ENCODE measurements around the gene AGTPBP1.

AGTPBP1 gene

GRCh38 chr9:85744480-85744879 is 2.7 kb upstream of the AGTPBP1 start:
- ChIA-PET CTCF (interaction anchor here (1.4 to 2.1 kb wide), 2 partner anchors 15 to 46 kb away, joined by 4 read pairs; no protein-coding TSS in a partner anchor), POLR2A (no interaction called here)
- no peak for DNase-seq (ENCODE audit: extremely low spot score)
- TF ChIP-seq CTCF (IDR thresholded peaks at IDR 0.05; ENCODE audit: control extremely low read depth, extremely low read depth, low read depth, missing control alignments): no peak

- POLR2A ChIA-PET: no interaction called here
- DNase-seq (ENCODE audit: extremely low spot score): no peak
- CTCF ChIA-PET: interaction anchor here (0.8 to 2.1 kb wide), 3 partner anchors 45 to 63 kb away, joined by 3 to 4 read pairs (median 3); no protein-coding TSS in a partner anchor
- TF ChIP-seq CTCF (IDR thresholded peaks at IDR 0.05; ENCODE audit: control extremely low read depth, extremely low read depth, low read depth, missing control alignments): no peak
Measured at GRCh38 chr9:85743275-85744128, 1.7 kb upstream of the AGTPBP1 start.

GRCh38 chr9:85742597-85742936 is 813 bp upstream of the AGTPBP1 start:
- POLR2A ChIA-PET: interaction anchor here (0.6 kb wide), 1 partner anchor 1512 kb away, joined by 8 read pairs; no protein-coding TSS in a partner anchor

GRCh38 chr9:85741095-85741874 is 469 bp downstream of the AGTPBP1 start:
- DNase-seq (ENCODE audit: extremely low spot score): peak; percentile 59
- ChIA-PET CTCF (interaction anchor here (1.0 to 1.7 kb wide), 5 partner anchors 11 to 129 kb away, joined by 3 to 4 read pairs (median 3); no protein-coding TSS in a partner anchor), POLR2A (no interaction called here)
- no peak for TF ChIP-seq CTCF (IDR thresholded peaks at IDR 0.05; ENCODE audit: control extremely low read depth, extremely low read depth, low read depth, missing control alignments)

More at GRCh38 chr9:85742597-85742936, 813 bp upstream of the AGTPBP1 start:
- no peak for DNase-seq (ENCODE audit: extremely low spot score)
- CTCF ChIA-PET: interaction anchor here (1.7 kb wide), 1 partner anchor 45 kb away, joined by 3 read pairs; no protein-coding TSS in a partner anchor
- TF ChIP-seq CTCF (IDR thresholded peaks at IDR 0.05; ENCODE audit: control extremely low read depth, extremely low read depth, low read depth, missing control alignments): no peak

GRCh38 chr9:85740787-85741094 is 1.0 kb downstream of the AGTPBP1 start:
- ChIA-PET POLR2A (no interaction called here), CTCF (interaction anchor here (1.0 to 1.9 kb wide), 6 partner anchors 11 to 129 kb away, joined by 3 to 5 read pairs (median 4); no protein-coding TSS in a partner anchor)
- TF ChIP-seq CTCF (IDR thresholded peaks at IDR 0.05; ENCODE audit: control extremely low read depth, extremely low read depth, low read depth, missing control alignments): no peak
- no peak for DNase-seq (ENCODE audit: extremely low spot score)

- POLR2A ChIA-PET: no interaction called here
Measured at GRCh38 chr9:85738509-85738908, 3.2 kb downstream of the AGTPBP1 start.

More at GRCh38 chr9:85738509-85738908, 3.2 kb downstream of the AGTPBP1 start:
- CTCF ChIA-PET: interaction anchor here (1.1 to 1.2 kb wide), 2 partner anchors 10 to 15 kb away, joined by 3 to 4 read pairs; no protein-coding TSS in a partner anchor
- TF ChIP-seq CTCF (IDR thresholded peaks at IDR 0.05; ENCODE audit: control extremely low read depth, extremely low read depth, low read depth, missing control alignments): no peak
- DNase-seq (ENCODE audit: extremely low spot score): no peak

All from GM10248 (cell line).